AG09319 (cell line): Measurements from ENCODE around the gene CELA3B.

Experiments
- DNase-seq: peaks from one replicate; pipeline ENCODE4 v3.0.0-alpha.2; 2010; ENCODE audit warnings: low read depth; ENCODE audit errors: extremely low read depth
- TF ChIP-seq, protein P1 (sequence below): IDR thresholded peaks from 2 replicates; pipeline ENCODE4 v1.5.1; 2011; ENCODE audit warnings: low read depth, mild to moderate bottlenecking, inconsistent platforms, low read length, moderate library complexity

Gene CELA3B

DNA sequence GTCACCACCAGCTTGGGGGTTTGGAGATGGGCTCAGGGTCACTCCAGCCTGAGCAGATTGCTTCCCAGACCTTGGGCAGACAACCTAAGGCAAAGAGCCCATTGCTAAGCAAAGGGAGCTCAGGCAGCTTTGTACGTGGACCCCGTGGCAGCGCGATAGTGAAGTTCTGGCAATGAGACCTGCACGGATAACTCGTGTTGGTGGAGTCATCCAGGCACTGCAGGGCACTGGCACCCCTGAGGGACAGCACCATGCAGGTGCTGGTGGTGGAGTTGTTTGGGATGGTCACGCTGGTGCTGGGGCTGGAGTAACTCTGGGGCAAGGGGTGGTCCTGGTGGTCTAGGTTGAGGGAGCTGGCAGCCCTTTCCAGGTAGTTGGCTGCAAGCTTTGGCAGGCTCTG, 26.1 kb upstream of the CELA3B start:
- TF ChIP-seq, protein P1, sequence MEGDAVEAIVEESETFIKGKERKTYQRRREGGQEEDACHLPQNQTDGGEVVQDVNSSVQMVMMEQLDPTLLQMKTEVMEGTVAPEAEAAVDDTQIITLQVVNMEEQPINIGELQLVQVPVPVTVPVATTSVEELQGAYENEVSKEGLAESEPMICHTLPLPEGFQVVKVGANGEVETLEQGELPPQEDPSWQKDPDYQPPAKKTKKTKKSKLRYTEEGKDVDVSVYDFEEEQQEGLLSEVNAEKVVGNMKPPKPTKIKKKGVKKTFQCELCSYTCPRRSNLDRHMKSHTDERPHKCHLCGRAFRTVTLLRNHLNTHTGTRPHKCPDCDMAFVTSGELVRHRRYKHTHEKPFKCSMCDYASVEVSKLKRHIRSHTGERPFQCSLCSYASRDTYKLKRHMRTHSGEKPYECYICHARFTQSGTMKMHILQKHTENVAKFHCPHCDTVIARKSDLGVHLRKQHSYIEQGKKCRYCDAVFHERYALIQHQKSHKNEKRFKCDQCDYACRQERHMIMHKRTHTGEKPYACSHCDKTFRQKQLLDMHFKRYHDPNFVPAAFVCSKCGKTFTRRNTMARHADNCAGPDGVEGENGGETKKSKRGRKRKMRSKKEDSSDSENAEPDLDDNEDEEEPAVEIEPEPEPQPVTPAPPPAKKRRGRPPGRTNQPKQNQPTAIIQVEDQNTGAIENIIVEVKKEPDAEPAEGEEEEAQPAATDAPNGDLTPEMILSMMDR: no peak
- no peak for DNase-seq

DNA sequence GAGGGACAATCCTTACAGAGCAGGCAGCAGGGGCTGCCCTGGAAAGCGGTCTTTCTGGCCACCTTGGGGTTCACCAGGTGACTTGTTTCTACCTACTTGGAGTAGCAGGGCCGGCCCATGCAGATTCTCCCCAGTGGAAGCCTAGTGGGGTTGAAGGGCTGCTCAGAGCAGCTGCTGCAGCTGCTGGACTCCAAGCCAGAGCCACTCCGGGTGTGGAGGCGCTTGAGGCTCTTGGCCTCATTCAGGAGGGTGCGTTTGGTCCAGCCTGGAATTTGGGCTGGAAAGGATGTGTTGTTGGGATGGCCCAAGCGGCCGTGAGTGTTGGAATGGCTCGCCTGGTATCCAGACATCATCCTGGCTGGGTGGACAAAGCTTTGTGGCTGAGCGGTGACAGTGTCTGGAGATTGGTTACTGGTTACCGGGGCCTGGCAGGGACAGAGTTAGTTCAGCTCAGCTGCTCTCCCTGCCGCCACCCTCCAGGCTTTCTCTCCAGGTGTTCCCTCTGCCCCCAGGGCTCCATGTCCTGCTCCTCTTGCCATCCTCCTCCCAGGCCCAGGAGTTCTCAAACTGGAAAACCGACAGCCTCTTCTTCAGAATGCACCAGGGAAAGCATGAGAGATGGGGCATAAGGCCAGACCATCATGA, 25.5 kb upstream of the CELA3B start:
- DNase-seq: no peak
- TF ChIP-seq, protein P1: no peak

DNA sequence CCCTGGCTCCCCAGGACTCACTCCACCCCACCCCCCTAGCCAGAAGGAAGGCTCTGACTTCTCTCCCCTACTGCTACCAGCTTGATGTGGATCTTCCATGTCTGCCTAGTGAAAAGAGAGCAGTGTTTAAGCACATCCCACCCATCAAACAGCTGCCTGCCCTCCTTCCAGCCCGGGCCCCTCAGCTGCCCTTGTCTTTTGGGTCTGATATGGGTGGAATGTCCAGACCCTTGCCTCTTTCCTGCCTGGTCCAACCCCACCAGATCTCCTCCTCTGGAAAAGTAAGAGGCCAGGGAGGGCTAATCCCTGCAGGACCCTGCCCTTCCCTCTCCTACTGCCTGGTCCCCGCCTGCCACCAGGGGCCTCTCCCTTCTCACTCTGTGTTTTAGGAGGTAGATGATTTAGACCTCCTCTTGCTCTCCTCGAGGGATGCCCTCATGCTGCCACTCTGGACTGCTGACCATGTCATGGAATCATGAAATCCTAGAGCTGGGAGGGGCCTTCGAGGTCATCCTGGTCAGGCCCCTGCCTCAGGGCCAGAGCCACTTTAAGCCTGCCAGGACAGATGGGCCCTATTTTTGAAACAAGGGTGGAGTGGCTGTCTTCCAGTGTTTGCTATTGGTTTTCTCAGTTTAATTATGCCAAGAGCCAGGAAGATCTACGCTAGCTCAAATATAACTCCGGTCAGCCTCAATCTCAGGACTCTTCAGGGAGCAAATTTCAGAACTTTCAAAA, 23.9 kb upstream of the CELA3B start:
- TF ChIP-seq, protein P1: no peak
- DNase-seq: no peak

DNA sequence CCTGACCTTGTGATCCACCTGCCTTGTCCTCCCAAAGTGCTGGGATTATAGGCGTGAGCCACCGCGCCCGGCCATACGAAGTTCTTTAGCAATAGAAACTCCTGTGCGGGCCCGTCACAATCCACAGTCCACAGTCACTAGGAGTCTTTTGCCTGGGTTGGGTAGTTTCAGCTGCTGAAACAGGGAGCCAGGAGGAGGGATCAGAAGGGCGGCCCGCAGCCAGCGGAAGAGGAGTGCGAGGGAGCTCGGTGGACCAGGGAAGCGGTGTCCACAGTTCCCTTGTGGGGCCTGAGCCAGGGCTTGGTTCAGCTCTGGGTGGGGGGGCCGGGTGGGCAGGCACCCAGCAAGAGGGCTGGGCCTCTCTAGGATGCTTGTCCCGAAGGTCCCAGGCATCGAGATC, 21.8 kb upstream of the CELA3B start:
- TF ChIP-seq, protein P1: no peak
- no peak for DNase-seq

DNA sequence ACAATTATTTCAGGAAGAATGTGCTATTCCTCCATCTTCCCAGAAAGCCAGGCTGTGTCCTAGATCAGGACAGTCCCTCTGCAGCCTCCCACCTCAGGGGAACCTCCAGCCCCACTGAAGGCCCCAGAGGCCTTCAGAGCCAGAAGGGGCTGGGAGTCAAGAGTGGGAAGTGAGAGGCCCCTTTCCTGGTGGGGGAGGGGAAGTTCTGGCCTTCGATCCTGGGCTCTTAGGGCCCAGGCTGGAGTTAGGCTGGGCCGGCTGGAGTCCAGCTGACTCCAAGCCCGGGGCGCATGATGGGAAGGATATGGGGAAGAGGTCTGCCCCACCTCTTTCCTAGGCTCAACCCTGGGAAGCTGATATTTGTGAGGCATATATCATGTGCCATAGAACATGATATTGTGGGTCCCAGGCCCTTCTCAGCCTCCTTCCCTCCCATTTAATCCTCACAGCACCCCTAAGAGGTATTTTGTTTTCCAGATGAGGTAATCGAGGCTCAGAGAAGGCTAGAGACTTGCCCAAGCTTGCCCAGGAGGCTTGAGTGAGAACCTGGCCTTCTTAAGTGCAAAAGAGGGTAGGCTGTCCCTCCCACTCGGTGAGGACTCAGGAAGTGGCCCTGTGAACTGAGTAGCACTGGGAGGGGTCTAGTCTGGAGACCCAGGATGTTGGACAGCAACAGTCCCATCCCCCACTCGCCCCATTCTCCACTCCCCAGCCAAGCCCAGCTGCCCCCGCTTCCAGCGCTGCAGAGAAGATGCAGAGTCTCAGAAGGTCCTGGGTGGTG, 21.1 kb upstream of the CELA3B start:
- no peak for DNase-seq
- TF ChIP-seq, protein P1: no peak

DNA sequence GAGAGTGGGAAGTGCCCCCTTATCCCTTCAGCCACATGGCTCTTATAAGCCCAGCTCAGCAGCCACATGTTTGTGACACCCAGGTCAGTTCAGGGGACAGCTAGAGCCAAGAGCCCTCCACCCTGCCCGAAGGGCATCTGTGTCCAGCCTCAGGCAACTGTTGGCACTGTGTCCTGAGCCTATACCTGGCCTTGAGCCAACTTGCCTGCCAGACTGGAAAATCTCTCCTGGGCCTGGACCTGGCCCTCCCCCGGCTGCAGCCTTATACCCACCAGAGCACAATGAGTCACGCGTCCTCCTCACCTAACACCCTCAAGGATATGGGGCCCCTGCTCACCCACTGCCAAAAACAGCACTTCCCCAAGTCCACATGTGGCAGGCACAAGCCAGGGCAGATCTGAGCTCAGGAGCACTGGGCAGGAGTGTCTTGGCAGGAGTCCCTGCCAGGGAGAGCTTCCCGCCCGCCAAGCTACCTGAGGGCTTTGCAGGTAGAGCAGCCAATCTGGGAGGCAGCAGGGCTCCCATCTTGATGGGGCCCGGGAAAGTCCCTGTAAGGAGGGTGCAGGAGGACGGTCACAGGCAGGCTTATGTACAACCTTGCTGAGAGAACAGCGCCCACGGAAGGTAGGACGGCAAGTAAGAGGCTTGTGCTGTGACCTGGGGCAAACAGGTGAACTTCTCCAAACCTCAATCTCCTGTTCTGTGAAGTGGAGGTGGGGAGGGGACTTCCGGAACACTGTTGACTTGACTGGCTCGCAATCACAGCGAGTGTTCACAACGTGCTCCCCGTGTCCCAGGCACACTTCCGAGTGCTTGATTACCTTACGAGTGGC, 19.9 kb upstream of the CELA3B start:
- no peak for DNase-seq

More for the DNA sequence above, 19.9 kb upstream of the CELA3B start:
- TF ChIP-seq, protein P1: no peak
